GM18868 (cell line): ENCODE data around the gene CLDN4.
"Not testable (repeated sequence)": the region's sequence is repeated elsewhere in the genome, so short reads cannot be mapped to it uniquely, and the experiment has no call there.

Experiments used
- ATAC-seq: cut with Tn5 transposase; IDR thresholded peaks from one replicate; pipeline ENCODE4 v1.9.1; 2021; ENCODE audit warnings: mild to moderate bottlenecking, moderate library complexity; ENCODE audit not compliant: unreplicated experiment

The CLDN4 gene

DNA sequence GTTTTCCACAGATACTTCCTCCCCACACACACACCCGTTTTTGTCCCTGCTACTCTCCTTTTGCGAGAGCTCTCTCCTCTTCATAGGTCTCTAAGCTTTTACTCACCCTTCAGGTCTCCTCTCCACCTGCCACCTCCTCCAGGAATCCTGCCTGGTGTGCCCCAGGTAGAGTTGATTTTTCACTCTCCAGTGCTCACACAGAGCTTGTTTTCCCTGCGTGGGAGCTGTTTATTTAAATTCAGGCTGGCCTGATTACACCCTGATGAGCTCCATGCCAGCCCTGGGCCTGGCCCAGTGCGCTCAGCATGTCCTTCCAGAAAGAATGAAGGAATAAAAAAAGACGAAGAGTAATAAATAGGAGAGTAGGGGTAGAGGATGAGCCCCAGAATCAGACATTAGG is 7.5 kb upstream of the CLDN4 start:
- no peak for ATAC-seq

- ATAC-seq = no peak
Observed at GRCh38 chr7:73823873-73824592, 6.8 kb upstream of the CLDN4 start.

DNA sequence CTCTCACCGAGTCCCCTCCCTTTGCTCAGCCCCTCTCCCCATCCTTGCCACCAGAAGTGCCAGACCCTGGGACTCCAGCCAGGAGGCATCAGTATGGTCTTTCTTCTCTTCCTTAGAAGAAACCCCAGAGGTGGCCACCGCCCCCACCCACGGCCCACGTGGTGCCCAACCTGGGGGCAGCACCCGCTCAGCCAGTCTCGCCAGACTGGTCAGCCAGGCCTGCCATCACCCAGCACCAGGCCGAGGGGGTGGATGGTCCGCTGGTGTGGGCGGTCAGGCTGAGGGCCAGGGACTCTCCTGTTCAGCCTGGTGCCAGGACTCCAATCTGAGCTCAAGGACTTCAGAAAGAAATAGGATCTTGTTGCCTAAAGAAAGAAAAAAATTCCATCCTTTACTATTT is 5.8 kb upstream of the CLDN4 start:
- ATAC-seq = no peak

GRCh38 chr7:73827567-73828106 is 3.2 kb upstream of the CLDN4 start:
- ATAC-seq = no peak

- ATAC-seq = no peak
Observed at GRCh38 chr7:73828107-73828803, 2.5 kb upstream of the CLDN4 start.

- ATAC-seq = no peak
Observed at GRCh38 chr7:73828972-73829371, 1.8 kb upstream of the CLDN4 start.

GRCh38 chr7:73829505-73829904 is 1.3 kb upstream of the CLDN4 start:
- no peak for ATAC-seq

GRCh38 chr7:73829921-73830680 is 695 bp upstream of the CLDN4 start:
- no peak for ATAC-seq

- ATAC-seq = no peak
Observed at GRCh38 chr7:73831584-73831833, 713 bp downstream of the CLDN4 start.

GRCh38 chr7:73831834-73832651 is 1.2 kb downstream of the CLDN4 start:
- ATAC-seq = no peak

DNA sequence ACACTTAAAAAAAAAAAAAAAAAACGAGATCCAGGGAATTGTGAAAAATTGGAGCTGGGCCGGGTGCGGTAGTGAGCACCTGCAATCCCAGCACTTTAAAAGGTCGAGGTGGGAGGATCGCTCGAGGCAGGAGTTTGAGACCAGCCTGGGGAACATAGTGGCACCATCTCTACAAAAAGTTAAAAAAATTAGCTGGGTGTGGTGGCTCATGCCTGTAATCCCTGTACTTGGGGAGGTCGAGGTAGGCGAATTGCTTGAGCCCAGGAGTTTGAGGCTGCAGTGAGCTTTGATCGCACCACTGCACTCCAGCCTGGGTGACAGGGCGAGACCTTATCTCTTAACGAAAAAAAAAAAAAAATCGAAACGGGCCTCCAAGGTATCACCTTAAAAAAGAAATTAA is 2.0 kb downstream of the CLDN4 start:
- ATAC-seq = no peak

GRCh38 chr7:73833251-73833919 is 2.6 kb downstream of the CLDN4 start:
- no peak for ATAC-seq

- no peak for ATAC-seq
Observed at GRCh38 chr7:73834626-73835191, 3.9 kb downstream of the CLDN4 start.

GRCh38 chr7:73837167-73837566 is 6.4 kb downstream of the CLDN4 start:
- not testable (repeated sequence) for ATAC-seq

GRCh38 chr7:73838642-73839041 is 7.8 kb downstream of the CLDN4 start:
- no peak for ATAC-seq

GRCh38 chr7:73839290-73839689 is 8.5 kb downstream of the CLDN4 start:
- no peak for ATAC-seq

- no peak for ATAC-seq
Observed at GRCh38 chr7:73839743-73840714, 9.2 kb downstream of the CLDN4 start.

DNA sequence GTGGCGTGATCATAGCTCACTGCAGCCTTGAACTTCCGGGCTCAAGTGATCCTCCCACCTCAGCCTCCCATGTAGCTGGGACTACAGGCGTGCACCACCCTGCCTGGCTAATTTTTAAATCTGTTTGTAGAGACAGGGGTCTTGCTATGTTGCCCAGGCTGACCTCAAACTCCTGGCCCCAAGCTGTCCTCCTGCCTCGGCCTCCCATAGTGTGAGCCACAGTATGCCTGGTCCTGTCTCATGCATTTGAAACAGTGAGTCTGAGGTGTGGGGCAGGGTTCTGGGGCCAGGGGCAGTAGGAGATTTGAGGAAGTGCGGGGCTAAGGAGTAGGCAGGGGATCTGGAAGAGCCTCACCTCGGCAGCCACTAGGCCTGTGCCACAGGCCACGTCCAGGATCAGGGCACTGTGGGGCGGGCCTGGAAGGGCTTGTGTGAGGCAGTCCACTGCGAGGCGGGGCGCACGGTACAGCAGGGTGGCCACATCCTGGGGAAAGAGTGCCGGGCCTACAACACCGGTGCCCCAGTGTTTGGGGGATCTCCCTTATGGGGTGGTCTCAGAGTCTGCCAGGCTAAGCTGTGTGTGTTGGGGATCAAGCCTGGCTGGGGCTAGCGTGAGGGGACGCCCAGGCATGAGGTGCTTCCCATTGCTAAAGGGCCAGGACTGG is 10.1 kb downstream of the CLDN4 start:
- no peak for ATAC-seq

- ATAC-seq = no peak
Observed at GRCh38 chr7:73841689-73842066, 10.9 kb downstream of the CLDN4 start.
